OCI-LY7 (cell line): ENCODE measurements around the gene MCCC1.

Source experiments
- CTCF ChIP-seq: fragments of 200-600 bp; sonication (generic); conservative IDR thresholded peaks from 2 replicates; pipeline ENCODE4 v1.5.1; 2014; ENCODE audit warnings: mild to moderate bottlenecking, antibody characterized with exemption, low read length, moderate library complexity, mixed read lengths
- EZH2phosphoT487 ChIP-seq: fragments of 200-600 bp; sonication (generic); IDR thresholded peaks from 2 replicates; pipeline ENCODE4 v1.6.1; 2018; ENCODE audit warnings: low read depth, borderline replicate concordance, mild to moderate bottlenecking, mixed run types, antibody characterized with exemption, low read length, moderate library complexity, mixed read lengths

GRCh38 chr3:183142199-183142598, 42.9 kb upstream of the MCCC1 start:
- TF ChIP-seq CTCF = no peak
- no peak for TF ChIP-seq EZH2phosphoT487
